NCI-H1417 (cell line): ENCODE measurements around the gene PFDN6.

Experiments
- DNase-seq, 3 experiments: peaks; one replicate each; lab custom pipeline; 2025; lab: John Stamatoyannopoulos, UW

The PFDN6 gene

DNA sequence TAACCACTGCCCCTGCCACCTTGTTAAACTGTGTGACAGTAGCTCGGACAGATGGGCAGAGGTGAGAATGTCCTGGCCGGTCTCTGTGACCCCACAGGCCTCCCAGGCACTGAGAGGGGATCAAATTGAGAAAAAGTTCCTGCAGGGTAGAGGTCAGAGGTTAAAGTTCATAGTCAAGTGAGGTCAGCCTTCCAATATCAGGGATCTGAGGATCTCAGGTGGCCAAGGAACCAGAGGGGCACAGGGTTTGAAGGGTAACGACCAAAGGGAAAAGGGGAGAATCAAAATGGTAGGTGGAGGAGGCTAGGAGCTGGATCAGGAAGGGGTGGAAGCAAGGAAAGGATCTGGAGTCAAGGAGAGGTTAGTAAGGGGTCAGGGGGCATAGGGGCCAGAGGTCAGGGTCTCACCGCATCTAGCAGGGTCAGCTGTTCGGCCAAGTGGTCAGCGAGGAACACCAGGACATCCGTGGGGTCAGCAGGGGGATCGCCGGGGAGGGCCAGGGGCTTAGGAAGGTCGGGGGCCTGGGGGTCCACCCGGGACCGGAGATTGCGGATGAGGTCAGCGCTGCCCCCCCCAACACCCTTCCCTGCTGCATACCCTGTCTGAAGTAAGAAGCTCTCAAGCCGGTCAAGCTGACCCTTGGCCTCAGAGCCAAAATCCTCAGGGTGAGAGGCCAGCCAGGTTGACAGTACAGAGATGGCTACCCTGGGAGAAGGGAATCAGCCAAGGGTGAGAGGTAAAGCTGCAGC is 6.4 kb downstream of the PFDN6 start:
- DNase-seq = no peak

- no peak for DNase-seq
These were observed 7.5 kb downstream of the PFDN6 start for GRCh38 chr6:33296797-33297405.

GRCh38 chr6:33297406-33297955 is 8.1 kb downstream of the PFDN6 start:
- DNase-seq = no peak

GRCh38 chr6:33297956-33298772 is 8.8 kb downstream of the PFDN6 start:
- DNase-seq = peak in 2 of 3 experiments; percentile 26 to 54

- DNase-seq = peak in 2 of 3 experiments; percentile 82 to 83
These were observed 9.4 kb downstream of the PFDN6 start, which contains the start of gene RGL2 for GRCh38 chr6:33298773-33299236. Gene RGL2, minus strand, starts transcription at chr6:33298942. Its CDS starts 332 bp downstream, at chr6:33298610.

DNA sequence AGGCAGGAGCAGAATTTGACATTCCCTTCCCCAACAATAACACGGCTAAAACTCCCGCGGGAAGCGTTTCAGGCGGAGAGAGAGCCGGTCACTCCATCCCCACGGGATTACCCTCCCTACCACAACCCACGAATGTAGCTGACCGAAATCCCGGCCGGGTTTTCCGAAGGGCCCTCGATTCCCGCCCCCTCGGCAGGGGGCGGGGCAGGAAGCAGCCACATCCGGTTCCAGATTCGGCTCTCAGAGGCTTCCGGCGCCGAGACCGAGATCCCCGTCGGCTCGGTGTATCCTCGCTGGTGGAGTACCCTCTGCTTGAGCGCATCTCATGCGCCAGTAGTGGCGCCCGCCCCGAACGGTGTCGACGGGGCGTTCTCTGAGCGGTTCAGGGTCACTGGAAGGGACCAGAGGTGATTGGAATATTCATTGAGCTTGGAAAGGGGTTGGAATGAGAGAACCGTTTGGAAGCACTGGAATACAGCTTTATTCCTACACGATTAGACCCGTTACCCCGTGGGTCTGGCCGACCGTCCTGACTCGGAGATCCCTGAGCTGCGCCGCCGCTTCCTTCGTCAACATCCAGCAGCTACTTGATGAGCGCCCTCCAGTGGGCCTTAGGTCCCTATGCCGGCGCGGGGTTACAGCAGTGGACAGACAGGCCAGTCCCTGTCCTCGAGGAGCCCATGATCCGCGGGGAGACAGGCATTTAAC is 10.0 kb downstream of the PFDN6 start:
- DNase-seq = peak; percentile 92 to 93 (median 93)

DNA sequence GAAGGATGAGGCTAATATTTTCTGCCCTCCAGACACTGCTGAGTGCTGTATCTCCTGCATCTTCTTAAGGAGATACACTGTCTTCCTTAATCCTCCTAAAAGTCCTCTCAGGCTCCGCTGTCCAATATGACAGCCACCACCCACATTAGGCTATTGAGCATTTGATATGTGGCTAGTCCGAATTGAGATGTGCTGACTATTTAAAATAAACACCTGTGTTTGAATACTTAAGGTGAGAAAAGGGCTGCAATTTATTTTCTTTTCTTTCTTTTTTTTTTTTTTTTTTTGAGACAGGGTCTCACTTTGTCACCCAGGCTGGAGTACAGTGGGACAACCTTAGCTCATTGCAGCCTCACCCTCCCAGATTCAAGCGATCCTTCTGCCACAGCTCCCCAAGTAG is 12.5 kb downstream of the PFDN6 start:
- DNase-seq = no peak

GRCh38 chr6:33304216-33304615 is 14.8 kb downstream of the PFDN6 start:
- no peak for DNase-seq

GRCh38 chr6:33305052-33305451 is 15.7 kb downstream of the PFDN6 start:
- DNase-seq = no peak

DNA sequence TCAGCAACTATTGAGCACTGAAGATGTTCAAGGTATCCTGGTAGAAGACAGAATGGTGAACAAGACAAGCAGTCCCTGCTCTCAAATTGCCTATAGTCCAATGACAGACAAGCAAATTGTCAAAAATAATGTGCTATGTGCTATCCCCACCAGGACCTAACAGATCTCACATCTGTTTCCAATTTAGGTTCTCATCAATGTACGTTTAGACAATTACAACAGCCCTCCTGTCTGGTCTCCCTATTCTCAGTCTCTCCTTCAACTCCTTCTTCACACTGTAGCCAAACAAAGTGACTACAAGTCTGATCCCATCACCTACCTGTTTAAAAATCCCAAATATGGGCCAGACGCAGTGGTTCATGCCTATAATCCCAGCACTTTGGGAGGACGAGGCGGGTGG is 17.0 kb downstream of the PFDN6 start:
- DNase-seq = no peak

DNA sequence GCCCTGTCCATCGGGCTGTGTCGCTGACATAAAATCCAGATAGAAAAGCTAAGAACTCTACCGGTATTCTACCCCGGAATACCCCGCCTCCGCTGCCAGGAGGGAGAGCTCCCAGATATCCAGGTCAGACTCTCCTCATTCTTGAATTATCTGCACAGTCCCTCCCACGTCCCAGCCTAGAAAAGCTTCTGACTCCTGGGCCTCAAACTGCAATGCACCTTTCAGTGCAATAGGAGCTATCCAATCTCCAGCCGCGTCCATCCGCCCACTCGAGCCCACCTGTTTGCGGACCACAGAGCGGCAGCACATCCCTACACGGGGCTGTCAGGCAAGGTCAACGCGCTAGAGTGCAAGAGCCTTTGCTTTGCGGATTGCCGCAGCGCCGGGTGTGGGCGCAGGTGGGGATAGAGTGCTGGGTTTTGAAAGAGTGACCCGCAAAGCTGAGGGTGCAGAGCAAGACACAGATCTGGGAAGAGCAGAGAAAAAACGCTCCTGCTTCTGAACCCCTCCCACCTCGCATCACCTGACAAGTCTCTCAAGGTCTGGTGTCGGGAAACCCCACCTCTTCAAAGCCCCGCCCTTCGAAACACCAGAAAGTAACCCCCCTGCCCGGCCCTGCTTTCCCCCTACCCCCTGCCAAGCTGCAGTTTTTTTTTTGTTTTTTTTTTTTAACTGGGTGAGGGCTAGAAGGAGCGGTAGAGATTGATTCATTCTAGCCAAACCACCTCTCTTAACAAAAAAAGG is 23.1 kb downstream of the PFDN6 start:
- DNase-seq = peak; percentile 78 to 92 (median 88)

DNA sequence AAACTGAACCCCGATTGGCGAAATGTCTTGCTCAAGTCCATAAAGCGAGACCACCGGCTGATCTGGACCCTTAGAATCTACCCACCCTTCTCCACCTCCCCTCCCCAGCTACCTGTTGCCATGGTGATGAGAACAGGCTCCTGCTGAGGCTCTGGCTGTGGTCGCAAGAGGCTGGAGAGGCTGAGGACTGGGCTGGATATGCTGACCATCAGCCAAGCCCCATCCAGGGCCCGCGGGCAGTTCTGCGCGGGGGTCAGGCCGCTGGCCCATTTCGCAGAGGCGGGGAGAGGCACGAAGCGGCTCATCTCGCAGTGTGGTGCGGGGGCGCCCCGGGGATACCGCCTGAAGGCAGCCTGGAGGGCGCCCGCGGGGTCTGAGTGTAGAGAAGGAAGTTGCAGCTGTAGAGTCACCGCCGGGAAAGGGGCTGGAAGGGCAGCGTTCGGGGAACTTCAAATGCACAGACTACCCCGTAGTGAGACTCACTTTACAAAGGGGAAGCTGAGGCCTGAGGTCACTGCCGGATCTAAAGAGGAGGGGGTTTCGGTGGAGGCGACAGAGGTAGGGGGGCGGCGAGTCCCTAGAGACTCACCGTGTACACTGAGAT is 23.8 kb downstream of the PFDN6 start:
- DNase-seq = peak in 2 of 3 experiments; percentile 72 to 90

DNA sequence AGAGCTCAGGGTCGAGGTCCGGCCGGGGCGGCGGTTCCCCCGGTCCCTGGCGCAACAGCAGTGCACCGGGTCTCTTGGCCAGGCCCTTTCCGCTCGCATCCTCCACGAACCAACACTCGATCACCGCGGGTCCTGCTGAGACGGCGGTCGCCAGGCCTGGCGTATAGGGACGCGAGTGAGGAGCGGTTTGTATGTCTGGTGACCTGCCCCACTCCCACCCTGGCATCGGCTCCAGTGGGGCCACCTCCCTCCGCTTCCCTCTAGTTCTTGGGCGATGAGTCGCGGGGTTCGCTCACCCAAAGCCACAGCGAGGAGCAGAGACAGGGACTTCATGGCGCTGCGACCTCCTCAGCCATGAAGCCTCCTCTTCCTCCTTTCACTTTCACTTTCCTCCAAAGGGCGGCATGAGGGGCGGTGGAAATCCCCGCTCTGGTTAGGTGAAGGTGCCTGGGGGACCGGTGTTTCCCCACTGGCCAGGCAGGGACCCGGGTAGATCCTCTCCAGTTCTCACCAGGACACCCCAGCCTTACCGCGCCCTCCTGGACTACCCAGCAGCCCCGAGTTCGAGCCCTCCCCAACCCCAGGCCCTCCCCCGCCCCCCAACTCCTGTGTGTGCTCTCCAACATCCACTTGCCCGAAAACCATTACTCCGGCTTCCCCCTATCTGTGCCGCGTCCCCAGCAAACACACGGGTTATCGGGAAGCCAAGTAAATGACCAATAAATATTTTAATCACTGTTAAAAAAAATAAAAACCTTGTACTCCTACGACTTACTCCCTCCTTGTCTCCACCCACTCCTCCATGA is 24.5 kb downstream of the PFDN6 start, which contains the start of gene TAPBP:
Gene TAPBP, minus strand, starts transcription at position 370 of the 806 bp plus-strand sequence. Its CDS starts 37 bp downstream, at position 333.
- peak; percentile 39 to 78 (median 77) for DNase-seq

DNA sequence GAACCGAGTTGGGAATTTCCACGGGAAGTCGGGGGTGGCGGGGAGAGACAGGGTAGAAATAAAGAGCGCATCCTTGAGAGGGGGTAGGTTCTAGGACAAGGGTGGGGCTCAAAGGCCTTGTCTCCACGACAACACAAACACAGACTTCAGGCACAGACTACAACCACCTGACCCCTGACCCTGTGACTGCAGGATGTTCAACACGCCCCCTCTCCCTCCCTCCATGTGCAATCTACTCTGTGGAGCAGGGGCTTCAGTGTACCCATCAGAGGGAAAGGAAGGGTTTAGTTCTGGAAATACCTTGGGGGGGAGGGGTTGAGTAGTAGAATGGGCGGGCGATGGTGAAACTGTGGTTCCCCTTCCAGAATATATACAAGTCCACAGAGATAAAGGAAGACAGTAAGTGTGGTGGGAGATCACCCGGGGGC is 25.1 kb downstream of the PFDN6 start:
- peak; percentile 31 to 64 (median 41) for DNase-seq

- peak in 1 of 3 experiments; percentile 77 for DNase-seq
These were observed 25.8 kb downstream of the PFDN6 start for GRCh38 chr6:33314943-33315792.

- no peak for DNase-seq
These were observed 26.6 kb downstream of the PFDN6 start for GRCh38 chr6:33315793-33316602.
